NCI-H1694 treated with DMSO at 0.1 percent for 48 hours (cell line): ENCODE results near the gene IL1R2.

Experiments
- DNase-seq: peaks from one replicate; lab custom pipeline; 2025; lab: John Stamatoyannopoulos, UW

Gene IL1R2

DNA sequence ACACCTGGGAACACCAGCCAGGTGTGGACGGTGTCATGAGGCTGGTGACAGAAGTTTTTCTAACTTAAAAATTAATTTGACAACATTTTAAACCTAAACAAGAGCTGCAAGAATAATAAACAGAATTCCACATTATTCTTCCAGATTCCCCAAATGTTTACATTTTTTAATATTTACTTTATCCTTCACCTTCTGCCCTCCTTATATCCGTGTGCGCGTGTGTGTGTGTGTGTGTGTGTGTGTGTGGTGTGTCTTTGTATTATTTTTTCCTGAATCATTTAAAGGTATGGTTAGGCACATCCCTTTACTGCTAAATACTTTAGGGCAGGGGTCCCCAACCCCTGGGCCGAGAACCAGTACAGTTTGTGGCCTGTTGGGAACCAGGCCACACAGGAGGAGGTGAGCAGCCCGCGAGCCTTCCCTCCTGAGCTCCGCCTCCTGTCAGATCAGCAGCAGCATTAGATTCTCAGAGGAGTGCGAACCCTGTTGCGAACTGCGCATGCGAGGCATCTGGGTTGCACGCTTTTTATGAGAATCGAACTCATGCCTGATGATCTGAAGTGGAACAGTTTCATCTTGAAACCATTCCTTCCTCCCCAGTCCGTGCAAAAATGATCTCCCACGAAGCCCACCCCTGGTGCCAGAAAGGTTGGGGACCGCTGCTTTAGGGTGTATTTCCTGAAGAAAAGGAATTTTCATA lies 16.4 kb upstream of the IL1R2 start:
- no peak for DNase-seq

DNA sequence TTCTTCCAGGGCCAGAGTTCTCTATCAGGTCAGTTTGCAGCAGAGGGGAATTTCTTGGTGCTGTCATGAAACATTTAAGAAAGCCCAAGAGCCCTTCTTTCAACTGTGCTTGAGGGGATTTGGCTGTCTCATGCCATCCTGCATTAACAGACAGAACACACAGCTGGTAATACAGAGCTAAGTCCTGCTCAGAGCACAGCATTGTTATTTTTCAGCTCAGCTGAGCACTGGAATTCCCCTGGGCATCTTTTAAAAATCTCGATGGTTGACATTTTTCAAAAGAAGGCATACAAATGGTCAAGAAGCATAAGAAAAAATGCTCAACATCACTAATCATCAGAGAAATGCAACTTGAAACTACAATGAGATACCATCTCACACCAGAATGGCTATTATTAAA lies 14.9 kb upstream of the IL1R2 start:
- no peak for DNase-seq

DNA sequence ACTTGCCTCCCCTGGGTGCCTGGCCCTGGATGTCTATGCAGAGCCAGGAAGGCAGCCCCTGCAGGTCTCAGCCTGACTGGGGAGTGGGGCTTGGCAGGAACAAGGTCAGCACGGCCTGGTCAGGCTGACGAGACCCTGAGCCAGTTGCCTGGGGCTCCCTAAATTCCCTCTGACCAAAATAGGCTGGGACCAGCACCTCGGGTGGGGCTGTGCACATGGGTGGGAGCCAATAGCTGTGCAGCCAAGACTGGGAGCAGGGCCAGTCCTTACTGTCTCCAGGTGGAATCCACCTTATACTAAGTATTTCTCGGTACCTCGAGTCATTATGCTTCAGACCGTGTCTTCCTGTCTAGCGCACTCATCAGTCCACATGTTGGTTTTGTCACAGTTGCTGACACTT lies 11.4 kb upstream of the IL1R2 start:
- DNase-seq: no peak

DNA sequence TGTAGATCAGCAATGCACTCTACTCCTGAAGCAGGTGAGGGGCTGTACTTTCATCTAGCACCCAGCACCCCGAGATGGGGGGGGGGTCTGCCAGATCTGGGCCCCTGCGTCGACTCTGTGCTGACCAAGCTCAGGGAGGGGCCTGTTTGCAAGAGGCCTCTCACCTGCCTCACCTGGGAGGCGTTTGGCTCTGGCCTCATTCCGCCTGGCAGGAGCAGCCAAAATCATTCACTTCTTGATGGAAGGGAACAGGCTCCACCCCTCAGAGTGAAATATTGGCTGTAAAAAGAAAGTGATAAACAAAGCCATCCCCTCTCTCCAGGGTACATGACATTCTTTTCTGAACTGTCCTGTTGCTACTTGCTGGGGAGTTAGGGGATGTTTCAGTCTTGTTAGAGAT lies 10.7 kb upstream of the IL1R2 start:
- no peak for DNase-seq

DNA sequence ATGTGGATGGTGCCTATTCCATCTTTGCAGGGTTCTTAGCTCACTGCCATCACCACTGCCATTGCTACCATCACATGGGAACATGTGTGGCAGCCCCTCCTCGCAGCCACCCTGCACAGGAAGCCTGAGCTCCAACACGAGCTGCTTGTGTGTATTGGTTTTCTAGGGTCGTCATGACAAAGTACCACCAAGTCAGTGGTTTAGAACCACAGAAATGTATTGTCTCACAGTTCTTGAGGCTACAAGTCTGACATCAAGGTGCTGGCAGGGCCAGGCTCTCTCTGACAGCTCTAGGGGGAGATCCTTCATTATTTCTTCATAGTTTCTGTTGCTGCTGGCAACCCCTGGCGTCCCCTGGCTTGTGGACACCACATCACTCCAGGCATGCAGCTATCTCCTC lies 10.3 kb upstream of the IL1R2 start:
- DNase-seq: no peak

DNA sequence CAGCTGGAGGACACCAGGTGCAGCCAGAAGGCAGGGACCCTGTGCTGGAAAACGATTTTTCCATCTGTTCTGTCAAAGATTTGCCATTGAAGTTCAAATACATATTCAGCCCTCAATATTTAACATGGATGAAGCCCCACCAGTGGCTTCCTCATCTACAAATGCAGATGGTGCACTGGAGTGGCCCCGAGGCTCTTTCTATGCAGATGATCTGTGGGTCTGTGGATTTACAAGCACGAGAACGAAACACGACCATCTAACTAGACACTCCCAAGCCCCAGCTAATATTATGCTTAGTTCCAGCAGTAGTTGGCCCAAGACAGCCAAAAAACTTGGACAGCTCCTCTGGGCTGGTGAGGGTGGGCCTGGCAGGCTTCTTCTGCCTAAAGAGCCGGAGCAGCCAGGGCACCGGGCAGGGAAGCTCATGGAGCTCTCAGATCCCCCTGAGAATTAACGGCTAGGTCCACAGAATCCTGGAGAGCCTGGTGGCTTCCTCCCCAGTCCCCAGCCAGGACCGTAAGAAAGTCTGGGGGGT lies 9.2 kb upstream of the IL1R2 start:
- DNase-seq: no peak

DNA sequence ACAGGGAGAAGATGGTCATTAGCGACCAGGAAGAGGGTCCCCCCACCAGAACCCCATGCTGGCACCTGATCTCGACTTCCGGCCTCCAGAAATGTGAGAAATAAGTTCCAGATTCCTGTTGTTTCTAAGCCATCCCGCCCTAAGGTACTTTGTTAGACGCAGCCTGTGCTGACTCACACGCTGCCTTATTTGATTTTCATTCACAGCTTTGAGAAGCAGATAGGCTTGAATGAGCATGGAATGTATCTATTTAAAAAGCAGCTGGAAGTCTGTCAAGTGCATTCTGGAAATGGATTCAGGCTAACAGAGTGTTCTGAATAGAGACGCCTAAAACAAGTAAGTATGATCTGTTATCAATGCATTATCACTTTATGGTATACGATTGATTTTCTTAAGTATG lies 8.3 kb upstream of the IL1R2 start:
- no peak for DNase-seq

DNA sequence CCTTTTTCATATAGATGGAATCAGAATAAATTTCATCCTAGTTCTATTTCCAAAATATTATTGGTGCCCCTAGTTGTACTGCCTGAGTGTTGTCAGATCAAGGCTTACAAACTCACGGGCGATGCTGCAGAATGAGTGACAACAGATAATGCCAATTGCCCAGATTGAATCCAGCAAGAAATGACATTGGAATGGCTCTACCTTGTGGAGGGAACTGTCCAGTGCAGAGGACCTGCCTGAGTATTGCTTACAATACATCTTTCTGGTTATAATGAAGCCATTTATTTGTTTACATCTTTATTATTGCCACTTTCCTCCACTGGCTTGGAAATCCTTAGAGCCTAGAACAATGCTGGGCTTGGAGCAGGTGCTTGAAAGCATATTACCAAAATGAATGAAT lies 7.8 kb upstream of the IL1R2 start:
- no peak for DNase-seq

DNA sequence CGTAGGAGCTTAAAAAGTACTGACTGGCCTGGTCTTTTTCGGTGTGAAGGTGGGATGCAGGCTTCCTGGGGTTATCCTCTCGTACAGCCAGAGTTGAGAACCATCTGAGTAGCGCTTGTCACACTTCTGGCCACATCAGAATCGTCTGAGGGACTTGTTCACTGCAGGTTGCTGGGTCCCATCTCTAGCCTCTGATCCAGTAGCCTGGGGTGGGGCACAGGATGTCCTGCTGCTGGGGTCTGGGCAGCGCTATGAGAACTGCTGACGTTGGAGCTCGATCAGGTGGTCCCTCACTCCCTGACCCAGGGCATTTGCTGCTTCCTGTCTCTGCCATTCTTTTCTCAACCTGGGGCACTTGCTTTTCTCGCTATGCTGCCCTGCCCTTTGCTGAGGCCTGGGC lies 7.1 kb upstream of the IL1R2 start:
- no peak for DNase-seq

DNA sequence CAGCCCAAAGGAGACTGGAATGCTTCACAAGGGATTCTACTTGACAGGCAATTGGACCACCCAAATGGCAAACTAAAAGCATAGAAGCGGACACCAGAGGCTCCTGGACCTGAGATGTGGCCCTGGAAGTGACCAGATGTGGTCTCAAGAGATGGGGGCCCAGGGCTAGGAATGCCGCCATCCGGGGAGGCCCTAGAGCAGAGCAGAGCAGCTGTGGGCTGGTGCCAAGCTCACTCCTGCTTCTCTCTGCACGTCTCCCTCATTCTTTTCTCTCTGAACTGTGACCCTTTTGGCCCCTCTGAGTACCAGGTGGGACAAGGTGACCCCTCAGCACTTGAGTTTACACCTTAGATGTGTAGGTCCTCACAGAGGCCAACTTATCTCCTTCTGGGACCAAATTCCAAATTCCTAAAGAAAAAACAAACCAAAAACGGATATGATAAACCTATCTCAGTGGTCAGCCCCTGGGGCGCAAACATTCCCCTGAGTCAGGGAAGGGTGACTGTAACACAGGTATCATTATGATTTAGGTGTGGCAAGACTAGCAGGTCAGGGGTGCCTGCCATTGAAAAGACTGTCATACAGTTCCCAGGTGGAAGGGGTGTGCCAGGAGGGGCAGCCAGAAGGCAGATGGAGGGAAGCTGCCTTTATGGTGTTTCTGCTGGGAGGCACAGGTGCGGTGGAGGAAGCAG lies 6.5 kb upstream of the IL1R2 start:
- no peak for DNase-seq

DNA sequence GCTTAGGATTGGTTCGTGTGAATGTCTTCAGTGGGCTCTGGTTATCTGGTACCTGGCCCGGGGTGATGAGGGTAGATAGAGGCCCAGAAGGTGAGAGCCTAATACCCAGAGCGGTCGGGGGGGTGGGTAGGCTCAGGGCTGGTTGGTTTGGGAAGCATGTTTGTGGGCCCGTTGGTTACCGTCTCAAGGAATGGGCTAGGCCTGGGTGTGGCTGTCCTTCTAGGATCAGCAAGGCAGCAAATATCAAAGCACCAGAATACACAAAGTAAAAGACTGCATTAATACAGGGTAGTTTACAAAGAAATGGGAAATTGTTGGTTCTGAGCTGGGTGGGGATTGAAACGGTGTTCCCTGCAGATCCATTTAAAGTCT lies 6.0 kb upstream of the IL1R2 start:
- no peak for DNase-seq

DNA sequence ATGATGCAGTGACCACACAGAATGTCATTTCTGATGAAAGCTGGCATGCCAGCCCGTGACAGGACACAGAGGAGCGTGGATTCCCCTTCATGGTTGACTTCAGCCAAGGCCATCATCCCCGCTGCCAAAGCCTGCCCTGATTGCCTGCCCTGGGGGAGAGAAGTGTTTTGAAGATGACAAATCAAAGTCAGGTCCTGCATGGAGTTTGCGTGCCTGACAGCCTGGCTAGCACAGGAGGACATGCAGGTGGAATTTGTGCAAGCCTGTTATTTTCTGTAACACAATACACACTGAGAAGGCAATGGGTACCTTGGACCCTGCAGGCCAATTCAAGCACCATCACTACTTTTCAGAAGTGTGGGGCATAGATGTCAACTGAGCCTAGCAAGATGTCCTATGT lies 5.4 kb upstream of the IL1R2 start:
- DNase-seq: no peak

DNA sequence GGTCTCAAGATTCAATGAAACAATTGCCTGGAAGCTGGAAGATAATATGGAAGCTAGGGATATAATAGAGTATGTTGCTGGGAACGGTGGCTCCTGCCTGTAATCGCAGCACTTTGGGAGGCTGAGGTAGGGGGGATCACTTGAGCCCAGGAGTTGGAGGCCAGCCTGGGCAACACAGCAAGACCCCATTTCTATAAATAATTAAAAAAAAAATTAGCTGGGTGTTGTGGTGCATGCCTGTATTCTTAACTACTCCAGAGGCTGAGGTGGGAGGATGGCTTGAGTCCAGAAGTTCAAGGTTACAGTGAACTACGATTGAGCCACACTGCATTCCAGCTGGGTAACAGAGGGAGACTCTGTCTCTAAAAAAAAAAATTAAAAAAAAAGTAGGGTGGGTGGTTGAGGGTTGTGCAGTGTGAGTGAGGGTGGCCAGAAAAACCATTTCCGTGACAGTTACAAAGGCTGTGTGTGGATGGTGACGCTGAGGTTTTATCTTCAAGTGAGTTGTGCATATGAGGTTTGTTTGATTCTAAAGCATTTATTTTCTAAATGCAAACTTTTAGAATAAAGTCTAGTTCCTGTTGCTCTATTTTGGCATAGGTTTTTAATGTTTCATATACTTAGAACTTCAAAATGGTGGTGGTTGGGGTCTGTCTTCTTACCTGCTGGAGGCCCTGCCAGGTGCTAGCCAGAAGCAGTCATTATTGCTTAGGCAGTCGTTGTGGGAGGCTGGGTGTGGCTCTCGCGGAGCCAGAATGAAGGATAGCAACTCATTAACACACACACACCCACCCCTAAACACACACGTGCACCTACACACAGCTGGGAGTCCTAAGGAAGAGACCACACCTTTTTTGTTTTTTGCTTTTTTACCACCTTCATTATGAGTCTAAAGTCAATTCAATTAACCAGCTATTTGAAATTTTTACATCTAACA lies 4.7 kb upstream of the IL1R2 start:
- DNase-seq: no peak

DNA sequence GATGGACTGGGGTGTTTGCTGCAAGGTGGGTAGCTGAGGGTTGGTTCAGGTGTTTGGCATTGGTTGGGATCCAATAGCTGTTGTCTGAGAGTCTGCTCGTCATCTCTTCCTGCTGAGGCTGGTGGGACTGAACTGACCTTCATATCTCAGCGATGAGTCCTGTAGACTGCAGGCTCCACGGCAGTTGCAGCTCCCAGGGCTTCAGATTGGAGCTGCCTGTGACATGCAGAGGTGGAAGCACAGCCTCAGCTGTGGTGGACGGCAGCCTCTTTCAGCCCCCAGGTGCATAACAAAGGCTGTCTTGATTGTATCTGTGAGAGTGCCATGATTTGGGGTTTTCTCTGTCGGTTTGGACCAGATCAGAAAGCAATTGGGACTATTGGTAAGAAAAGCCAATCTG lies 3.9 kb upstream of the IL1R2 start:
- no peak for DNase-seq

DNA sequence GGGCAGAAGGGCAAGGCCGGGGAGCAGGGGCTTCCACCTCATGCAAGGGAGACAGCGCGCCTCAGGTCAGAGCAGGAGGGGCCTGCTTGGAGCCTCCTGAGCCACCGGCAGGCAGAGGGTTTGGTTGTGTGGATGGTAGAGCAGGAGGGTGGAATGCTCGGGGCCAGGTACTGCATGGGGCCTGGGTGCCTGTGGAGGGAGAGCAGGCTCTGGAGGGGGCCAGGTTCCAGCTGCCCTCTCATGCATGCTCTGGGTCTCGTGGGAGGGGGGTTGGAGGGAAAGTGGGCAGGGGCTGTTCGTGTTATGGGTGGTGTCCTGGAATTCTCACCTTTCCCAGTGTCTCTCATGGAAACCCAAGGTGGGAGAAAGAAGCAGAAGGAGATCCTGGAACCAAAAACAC lies 3.2 kb upstream of the IL1R2 start:
- DNase-seq: no peak

DNA sequence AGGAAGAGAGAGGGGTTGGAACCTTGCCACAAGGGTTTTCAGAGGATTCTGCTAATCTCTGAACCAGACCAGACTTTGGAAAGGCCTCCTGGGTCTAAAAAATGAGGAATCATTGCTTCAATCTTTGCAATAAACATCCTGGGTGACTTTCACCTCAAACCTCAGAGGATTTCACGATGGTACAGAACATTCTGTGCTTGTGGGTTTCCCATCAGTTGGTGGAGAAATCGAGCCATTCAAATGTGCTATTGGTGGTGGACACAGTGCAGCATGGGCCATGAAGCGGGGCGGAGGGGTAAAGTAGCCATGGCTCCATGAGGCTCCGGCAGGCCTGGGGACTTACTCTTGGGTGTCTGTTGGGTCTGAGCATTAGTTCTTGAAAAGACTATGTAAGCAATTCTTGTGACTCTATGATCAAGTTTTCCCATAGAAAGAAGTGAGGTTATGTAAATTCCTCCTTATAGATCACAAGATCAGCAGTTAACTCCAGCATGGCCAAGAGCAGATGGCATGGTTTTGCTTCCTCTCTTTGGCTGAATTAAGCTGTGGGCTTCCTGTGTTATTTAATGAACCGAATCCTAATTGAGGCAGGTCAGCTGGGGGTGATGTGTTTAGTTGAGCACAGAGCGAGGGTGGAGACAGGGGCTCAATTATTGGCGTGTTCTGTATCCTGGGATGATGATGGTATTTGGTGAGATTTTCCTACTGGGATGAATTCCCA lies 1.9 kb upstream of the IL1R2 start:
- no peak for DNase-seq

DNA sequence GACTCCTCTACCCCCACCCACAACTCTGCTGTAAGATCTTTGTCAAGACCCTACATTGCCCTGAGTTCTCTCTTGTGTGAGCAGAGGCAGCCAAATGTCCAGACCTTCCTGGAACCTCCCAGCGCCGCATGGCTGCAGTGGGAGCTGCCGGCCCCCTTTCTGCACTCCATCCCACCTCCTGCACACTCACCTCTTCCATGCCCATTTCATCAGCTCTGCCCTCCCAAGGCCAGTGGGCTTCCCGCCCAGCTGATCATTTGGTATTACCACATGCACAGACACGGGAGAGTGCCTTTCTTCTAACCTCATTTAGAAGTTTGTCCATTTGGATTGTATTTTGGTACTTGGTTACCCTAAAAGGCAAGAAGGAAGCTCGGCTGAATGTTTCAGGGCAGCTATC lies 2.0 kb downstream of the IL1R2 start:
- DNase-seq: no peak

DNA sequence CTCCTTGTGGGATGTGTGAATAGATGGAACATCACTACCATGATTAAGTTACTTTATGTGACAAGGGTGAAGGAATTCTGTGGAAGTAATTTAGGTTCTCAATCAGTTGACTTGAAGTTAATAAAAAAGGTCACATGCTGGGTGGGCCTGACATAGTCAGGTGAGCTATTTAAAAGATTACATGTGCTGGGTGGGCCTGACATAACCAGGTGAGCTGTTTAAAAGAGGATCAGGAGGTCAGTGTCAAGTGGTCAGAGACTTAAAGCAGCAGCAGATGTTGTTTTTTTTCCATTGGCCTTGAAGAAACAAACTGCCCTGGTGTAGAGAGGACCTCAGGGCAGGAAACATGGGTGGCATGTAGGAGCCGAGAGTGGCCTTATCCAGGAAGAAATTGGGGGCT lies 3.3 kb downstream of the IL1R2 start:
- no peak for DNase-seq

DNA sequence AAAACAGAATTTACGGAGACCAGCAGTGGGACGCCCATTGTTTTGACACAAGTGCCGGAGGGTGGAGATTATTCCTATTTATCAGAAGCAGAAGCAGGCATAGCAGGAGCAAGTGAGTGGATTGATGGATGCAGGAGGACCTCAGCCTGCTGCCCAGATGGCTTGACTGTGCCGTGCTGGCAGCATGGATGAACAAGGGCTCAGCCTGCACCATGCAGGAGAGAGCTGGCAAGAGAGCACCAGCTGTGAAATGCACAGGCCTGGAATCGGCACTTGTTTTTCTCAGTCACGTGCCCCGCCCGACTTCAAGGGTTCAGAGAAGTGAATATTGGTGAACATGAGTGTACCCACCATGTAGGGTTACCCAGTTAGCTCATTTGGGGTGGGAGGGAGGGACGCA lies 4.0 kb downstream of the IL1R2 start:
- DNase-seq: no peak

DNA sequence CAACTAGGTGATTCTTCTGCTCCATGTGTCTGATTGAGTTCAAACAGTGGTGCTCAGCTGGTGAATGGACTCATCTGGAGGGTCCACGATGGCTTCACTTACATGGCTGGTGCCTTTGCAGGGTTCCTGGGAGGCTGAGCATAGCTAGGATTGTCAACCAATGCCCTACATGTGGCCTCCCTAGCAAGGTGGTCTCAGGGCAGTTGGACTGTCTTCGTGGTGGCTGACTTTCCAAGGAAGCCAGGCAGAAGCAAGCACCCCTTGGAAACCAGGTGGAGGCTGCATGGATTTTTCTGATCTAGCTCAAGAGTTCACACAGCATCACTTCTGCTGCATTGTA lies 6.8 kb downstream of the IL1R2 start:
- DNase-seq: no peak

DNA sequence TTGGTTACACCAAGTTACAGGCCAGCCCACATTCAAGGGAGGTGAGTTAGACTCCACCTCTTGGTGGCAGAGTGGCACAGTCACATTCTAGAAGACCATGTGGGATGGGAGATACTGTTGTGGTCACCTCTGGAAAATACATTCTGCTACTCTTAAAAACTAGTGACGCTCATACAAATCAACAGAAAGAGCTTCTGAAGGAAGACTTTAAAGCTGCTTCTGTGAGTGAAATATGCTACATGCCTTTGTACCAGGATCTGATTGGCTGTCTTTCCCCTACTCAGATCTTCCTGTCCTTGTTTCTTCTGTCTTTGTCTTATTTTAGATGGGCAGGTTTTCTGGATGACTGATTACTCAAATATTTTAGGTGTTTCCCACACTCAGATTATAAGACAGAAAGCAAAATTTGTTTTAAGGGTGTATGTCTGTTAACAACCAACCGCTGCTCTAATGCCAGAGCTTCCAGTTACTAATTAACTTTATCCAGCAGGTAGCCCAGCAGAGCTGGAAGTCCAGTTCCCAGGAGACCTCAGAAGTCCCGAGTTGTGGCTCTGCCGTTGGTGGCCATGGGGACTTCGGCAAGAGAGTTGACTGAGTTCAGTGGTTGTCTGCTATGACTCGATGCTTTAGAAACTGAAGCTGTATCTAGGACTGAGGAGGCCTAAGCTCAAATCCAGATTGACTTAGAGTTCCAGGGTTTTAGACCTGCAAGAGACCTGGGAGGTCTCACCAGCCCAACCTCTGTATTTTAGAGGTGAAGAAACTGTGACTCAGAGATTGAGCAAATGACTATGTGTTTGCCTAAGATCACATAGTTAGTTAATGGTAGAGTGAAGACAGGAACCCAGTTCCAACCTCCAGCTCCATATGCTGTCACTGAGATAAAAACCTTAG lies 7.4 kb downstream of the IL1R2 start:
- no peak for DNase-seq
